H9 (cell line): ENCODE results near the gene CACNA2D4. TPM values are rescaled to one million over a fixed set of nuclear protein-coding genes. Genes with fewer than 3 reads are reported as not detected.

Experiments
- DNase-seq: peaks from one replicate; pipeline ENCODE4 v3.0.0-alpha.2; 2017
- H2AFZ ChIP-seq: one replicate; pipeline ENCODE4 v1.6.1; 2013; ENCODE audit warnings: mild to moderate bottlenecking, low read length, control low read depth, moderate library complexity
- H2AK5ac ChIP-seq: 2 replicates; pipeline ENCODE4 v1.6.1; 2013; ENCODE audit warnings: low read length, control low read depth, mixed read lengths; ENCODE audit not compliant: insufficient read length
- H2BK120ac ChIP-seq: one replicate; pipeline ENCODE4 v1.6.1; 2013; ENCODE audit warnings: low read depth, mild to moderate bottlenecking, low read length, control low read depth, inconsistent platforms; ENCODE audit not compliant: poor library complexity, severe bottlenecking
- H2BK12ac ChIP-seq: 2 replicates; pipeline ENCODE4 v1.6.1; 2013; ENCODE audit warnings: low read length, control low read depth, mixed read lengths, low read depth; ENCODE audit not compliant: insufficient read length
- H2BK15ac ChIP-seq: 2 replicates; pipeline ENCODE4 v1.6.1; 2013; ENCODE audit warnings: low read depth, low read length, control low read depth
- H2BK20ac ChIP-seq: one replicate; pipeline ENCODE4 v1.6.1; 2013; ENCODE audit warnings: low read depth, mild to moderate bottlenecking, low read length, control low read depth, inconsistent platforms; ENCODE audit not compliant: poor library complexity, severe bottlenecking
- H2BK5ac ChIP-seq: 2 replicates; pipeline ENCODE4 v1.6.1; 2013; ENCODE audit warnings: low read length, control low read depth, mixed read lengths; ENCODE audit not compliant: insufficient read length
- H3K14ac ChIP-seq: 2 replicates; pipeline ENCODE4 v1.6.1; 2013; ENCODE audit warnings: low read length, control low read depth; ENCODE audit not compliant: insufficient read depth
- H3K18ac ChIP-seq: 2 replicates; pipeline ENCODE4 v1.6.1; 2013; ENCODE audit warnings: low read depth, mild to moderate bottlenecking, mixed read lengths, low read length, control low read depth; ENCODE audit not compliant: insufficient read length
- H3K23ac ChIP-seq: 2 replicates; pipeline ENCODE4 v1.6.1; 2013; ENCODE audit warnings: low read length, control low read depth, mixed read lengths, low read depth; ENCODE audit not compliant: insufficient read length
- H3K23me2 ChIP-seq: 2 replicates; pipeline ENCODE4 v1.6.1; 2013; ENCODE audit warnings: low read depth, mild to moderate bottlenecking, mixed read lengths, low read length, control low read depth; ENCODE audit not compliant: insufficient read length, poor library complexity, severe bottlenecking
- H3K27ac ChIP-seq: 2 replicates; pipeline ENCODE4 v1.5.1; 2013; ENCODE audit warnings: low read length, control low read depth, mixed read lengths, low read depth; ENCODE audit not compliant: insufficient read length
- H3K27me3 ChIP-seq: 2 replicates; pipeline ENCODE4 v1.6.1; 2013; ENCODE audit warnings: low read length, control low read depth, inconsistent platforms; ENCODE audit not compliant: insufficient read depth
- H3K4ac ChIP-seq: 2 replicates; pipeline ENCODE4 v1.6.1; 2013; ENCODE audit warnings: low read depth, mild to moderate bottlenecking, control low read depth, inconsistent platforms, low read length, moderate library complexity
- H3K4me1 ChIP-seq: 2 replicates; pipeline ENCODE4 v1.6.1; 2013; ENCODE audit warnings: low read length, control low read depth, inconsistent platforms; ENCODE audit not compliant: insufficient read depth
- H3K4me2 ChIP-seq: 2 replicates; pipeline ENCODE4 v1.6.1; 2013; ENCODE audit warnings: low read length, control low read depth, mixed read lengths; ENCODE audit not compliant: insufficient read length, insufficient read depth
- H3K56ac ChIP-seq: 2 replicates; pipeline ENCODE4 v1.6.1; 2013; ENCODE audit warnings: low read depth, mild to moderate bottlenecking, mixed read lengths, low read length, control low read depth; ENCODE audit not compliant: insufficient read length
- H3K79me1 ChIP-seq: 2 replicates; pipeline ENCODE4 v1.6.1; 2013; ENCODE audit warnings: low read depth, mild to moderate bottlenecking, moderate library complexity, low read length, control low read depth, inconsistent platforms; ENCODE audit not compliant: insufficient read depth, poor library complexity, severe bottlenecking
- H3K79me2 ChIP-seq: 2 replicates; pipeline ENCODE4 v1.6.1; 2013; ENCODE audit warnings: low read length, control low read depth, inconsistent platforms; ENCODE audit not compliant: insufficient read depth
- H3K9ac ChIP-seq: 2 replicates; pipeline ENCODE4 v1.6.1; 2013; ENCODE audit warnings: low read length, control low read depth, mixed read lengths; ENCODE audit not compliant: insufficient read length; ENCODE audit errors: extremely low read depth
- H3K9me3 ChIP-seq: one replicate; pipeline ENCODE4 v1.6.1; 2013; ENCODE audit warnings: low read depth, low read length, inconsistent platforms; ENCODE audit not compliant: control insufficient read depth
- H3T11ph ChIP-seq: one replicate; pipeline ENCODE4 v1.6.1; 2013; ENCODE audit warnings: mild to moderate bottlenecking, low read length, control low read depth, inconsistent platforms
- H4K20me1 ChIP-seq: one replicate; pipeline ENCODE4 v1.6.1; 2013; ENCODE audit not compliant: control insufficient read depth, insufficient read length, insufficient read depth
- H4K5ac ChIP-seq: 2 replicates; pipeline ENCODE4 v1.6.1; 2013; ENCODE audit warnings: low read depth, mild to moderate bottlenecking, mixed read lengths, low read length, control low read depth; ENCODE audit not compliant: insufficient read length
- H4K8ac ChIP-seq: replicated peaks from 2 replicates; pipeline ENCODE4 v1.6.1; 2013; ENCODE audit warnings: low read length, control low read depth, mixed read lengths, low read depth; ENCODE audit not compliant: insufficient read length
- H4K91ac ChIP-seq: 2 replicates; pipeline ENCODE4 v1.6.1; 2013; ENCODE audit warnings: low read depth, mild to moderate bottlenecking, moderate library complexity, mixed read lengths, low read length, control low read depth; ENCODE audit not compliant: insufficient read length
- H3K27ac Mint-ChIP-seq, 3 experiments: 2 replicates in 2 of 3; 3 replicates in 1 of 3; pipeline ENCODE4 v1.8.0; 2020 to 2021; ENCODE audit warnings: mixed read lengths in 3 of 3, mild to moderate bottlenecking in 1 of 3, moderate library complexity in 1 of 3
- H3K27me3 Mint-ChIP-seq: 2 replicates; pipeline ENCODE4 v1.8.0; 2021; ENCODE audit warnings: low read depth, mild to moderate bottlenecking, moderate library complexity, mixed read lengths
- H3K36me3 Mint-ChIP-seq, 3 experiments: 2 replicates in 2 of 3; 3 replicates in 1 of 3; pipeline ENCODE4 v1.8.0; 2020 to 2021; ENCODE audit warnings: low read depth in 3 of 3, mixed read lengths in 3 of 3; ENCODE audit not compliant: insufficient read depth in 1 of 3
- H3K4me1 Mint-ChIP-seq, 2 experiments: 2 replicates each; pipeline ENCODE4 v1.8.0; 2020; ENCODE audit warnings: mixed read lengths in 2 of 2
- H3K4me3 Mint-ChIP-seq, 2 experiments: 2 replicates in 1 of 2; 3 replicates in 1 of 2; pipeline ENCODE4 v1.8.0; 2020 to 2021; ENCODE audit warnings: mild to moderate bottlenecking in 2 of 2, mixed read lengths in 2 of 2, moderate library complexity in 1 of 2
- H3K9me3 Mint-ChIP-seq, 2 experiments: 2 replicates in 1 of 2; 3 replicates in 1 of 2; pipeline ENCODE4 v1.8.0; 2020; ENCODE audit warnings: mild to moderate bottlenecking in 2 of 2, mixed read lengths in 2 of 2, moderate library complexity in 1 of 2
- WGBS: extraction: QIAGEN DNeasy Blood & Tissue Kit; methylation state at CpG from one replicate; pipeline ENCODE4 v1.1.7; 2013; ENCODE audit warnings: missing lambda C conversion rate, low lambda C conversion rate, mixed read lengths; ENCODE audit not compliant: insufficient read length; ENCODE audit errors: extremely low coverage; 5-methylcytosine and 5-hydroxymethylcytosine counted together
- total RNA-seq: library from RNA; stranded (reverse); gene quantifications from 2 replicates; pipeline ENCODE4 v1.2.1, GENCODE V29; 2021
- TF ChIP-seq, protein P1 (sequence below): fragments of 200-600 bp; sonication (generic); conservative IDR thresholded peaks from 3 replicates; pipeline ENCODE4 v1.8.0; 2021; ENCODE audit warnings: antibody characterized with exemption, mild to moderate bottlenecking

Gene CACNA2D4
- total RNA-seq, 1 experiment from 2014 or later, result 0.79 TPM

DNA sequence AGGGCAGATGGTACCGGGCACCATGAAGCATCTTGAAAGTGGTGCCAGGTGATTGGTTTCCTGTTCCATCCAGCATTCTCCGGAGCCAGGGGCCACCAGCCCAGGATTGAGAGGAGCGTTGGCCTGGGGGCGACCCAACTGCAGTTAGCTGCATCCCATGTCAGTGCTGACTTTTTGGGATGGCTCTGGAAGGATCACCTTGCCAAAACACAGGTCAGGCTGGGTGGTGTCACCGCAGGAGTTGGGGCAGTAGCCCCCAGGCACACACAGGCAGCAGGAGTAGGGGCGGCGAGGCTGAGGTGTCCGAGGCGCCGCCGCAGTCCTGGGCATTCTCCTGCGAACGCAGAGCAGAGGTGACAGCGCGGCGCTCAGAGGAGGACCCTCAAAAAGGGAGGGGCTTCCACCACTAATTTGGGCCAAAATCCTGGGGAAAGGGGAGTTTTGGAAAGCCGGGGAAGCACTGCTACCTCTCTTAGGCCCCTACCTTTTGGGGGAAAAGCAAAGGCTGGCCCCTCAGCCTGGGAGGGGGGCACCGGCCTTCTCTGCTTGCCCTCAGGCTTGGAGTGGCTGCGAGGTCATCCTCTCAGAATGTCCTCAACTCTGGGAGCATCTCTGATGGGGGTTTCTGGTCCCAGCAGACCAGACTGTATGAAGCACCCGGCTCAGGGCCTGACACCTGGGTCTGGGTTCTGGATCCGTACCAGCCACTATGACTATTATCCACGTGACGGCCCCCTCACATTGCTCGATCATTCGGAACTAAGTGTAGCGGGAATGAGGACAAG, 124.8 kb downstream of the CACNA2D4 start:
- WGBS, result no CpG with 5 or more reads among the region's 26 CpGs
- Histone ChIP-seq H3K79me1 (no peaks in the 10 kb centered on the region), H4K8ac (no peak overlapping the region), H2BK5ac (no peak overlapping the region), H3K9ac (no peak overlapping the region), H3K18ac (no peak overlapping the region), H2BK12ac (no peak overlapping the region), H3K79me2 (no peaks in the 10 kb centered on the region), H3K27ac (no peak overlapping the region), H3K9me3 (no peaks in the 10 kb centered on the region), H3K14ac (no peak overlapping the region), H2BK120ac (no peak overlapping the region), H2AFZ (no peak overlapping the region), H3K27me3 (no peaks in the 10 kb centered on the region), H3K23me2 (peaks cover 4% of the 10 kb centered on the region), H3K4me1 (no peaks in the 10 kb centered on the region; the same call in 1 of the 2 replicates), H2BK20ac (no peak overlapping the region), H4K20me1 (no peaks in the 10 kb centered on the region), H2AK5ac (no peak overlapping the region), H3K4me2 (no peak overlapping the region), H2BK15ac (no peak overlapping the region), H3T11ph (no peak overlapping the region), H3K56ac (no peak overlapping the region), H3K4ac (no peak overlapping the region), H4K91ac (no peak overlapping the region), H3K23ac (no peak overlapping the region), H4K5ac (no peak overlapping the region)
- Mint-ChIP-seq H3K27ac (peak overlapping the region in 1 of 3 experiments; percentile 35; a peak in 2 of 7 replicates), H3K4me1 (peaks cover 32 to 35% of the 10 kb centered on the region in 2 experiments), H3K36me3 (no peaks in the 10 kb centered on the region), H3K27me3 (peaks cover 5% of the 10 kb centered on the region), H3K9me3 (no peaks in the 10 kb centered on the region), H3K4me3 (no peak overlapping the region)
- TF ChIP-seq, protein P1, sequence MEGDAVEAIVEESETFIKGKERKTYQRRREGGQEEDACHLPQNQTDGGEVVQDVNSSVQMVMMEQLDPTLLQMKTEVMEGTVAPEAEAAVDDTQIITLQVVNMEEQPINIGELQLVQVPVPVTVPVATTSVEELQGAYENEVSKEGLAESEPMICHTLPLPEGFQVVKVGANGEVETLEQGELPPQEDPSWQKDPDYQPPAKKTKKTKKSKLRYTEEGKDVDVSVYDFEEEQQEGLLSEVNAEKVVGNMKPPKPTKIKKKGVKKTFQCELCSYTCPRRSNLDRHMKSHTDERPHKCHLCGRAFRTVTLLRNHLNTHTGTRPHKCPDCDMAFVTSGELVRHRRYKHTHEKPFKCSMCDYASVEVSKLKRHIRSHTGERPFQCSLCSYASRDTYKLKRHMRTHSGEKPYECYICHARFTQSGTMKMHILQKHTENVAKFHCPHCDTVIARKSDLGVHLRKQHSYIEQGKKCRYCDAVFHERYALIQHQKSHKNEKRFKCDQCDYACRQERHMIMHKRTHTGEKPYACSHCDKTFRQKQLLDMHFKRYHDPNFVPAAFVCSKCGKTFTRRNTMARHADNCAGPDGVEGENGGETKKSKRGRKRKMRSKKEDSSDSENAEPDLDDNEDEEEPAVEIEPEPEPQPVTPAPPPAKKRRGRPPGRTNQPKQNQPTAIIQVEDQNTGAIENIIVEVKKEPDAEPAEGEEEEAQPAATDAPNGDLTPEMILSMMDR, result no peak
- DNase-seq, result no peak
